OCI-LY1 (cell line): ENCODE data around the gene CACNA1D.

ENCODE experiments used
- H2AFZ ChIP-seq: fragments of 200-600 bp; sonication (generic), shearing (Covaris generic); 2 replicates; pipeline ENCODE4 v1.6.0; 2014; ENCODE audit warnings: antibody characterized with exemption, mild to moderate bottlenecking, low read length
- H3F3A ChIP-seq: fragments of 200-600 bp; sonication (generic), shearing (Covaris generic); 2 replicates; pipeline ENCODE4 v1.6.0; 2014; ENCODE audit warnings: mild to moderate bottlenecking, antibody characterized with exemption, low read length, moderate library complexity; ENCODE audit not compliant: insufficient read depth
- H3K27ac ChIP-seq: fragments of 200-600 bp; sonication (generic); 2 replicates; pipeline ENCODE4 v1.5.1; 2014; ENCODE audit warnings: low read length, mixed run types, mild to moderate bottlenecking, low read depth; ENCODE audit not compliant: poor library complexity, severe bottlenecking
- H3K27me3 ChIP-seq: fragments of 200-600 bp; sonication (generic); 2 replicates; pipeline ENCODE4 v1.6.0; 2014; ENCODE audit warnings: antibody characterized with exemption, mild to moderate bottlenecking, low read length, moderate library complexity; ENCODE audit not compliant: insufficient read depth
- H3K36me3 ChIP-seq: fragments of 200-600 bp; sonication (generic); 2 replicates; pipeline ENCODE4 v1.6.1; 2014; ENCODE audit warnings: mild to moderate bottlenecking, antibody characterized with exemption, low read length, moderate library complexity, mixed read lengths; ENCODE audit not compliant: insufficient read depth
- H3K4me1 ChIP-seq: fragments of 200-600 bp; sonication (generic); 2 replicates; pipeline ENCODE4 v1.5.1; 2014; ENCODE audit warnings: mild to moderate bottlenecking, low read length, moderate library complexity; ENCODE audit not compliant: insufficient read depth, severe bottlenecking
- H3K4me2 ChIP-seq: fragments of 200-600 bp; sonication (generic), shearing (Covaris generic); 2 replicates; pipeline ENCODE4 v1.6.1; 2014; ENCODE audit warnings: low read length
- H3K4me3 ChIP-seq: fragments of 200-600 bp; sonication (generic); 2 replicates; pipeline ENCODE4 v1.5.1; 2014; ENCODE audit warnings: low read length, low read depth, mild to moderate bottlenecking, mixed read lengths; ENCODE audit not compliant: poor library complexity, severe bottlenecking
- H3K79me2 ChIP-seq: fragments of 200-600 bp; shearing (Covaris generic); 2 replicates; pipeline ENCODE4 v1.6.1; 2016; ENCODE audit warnings: mixed run types, low read length, mixed read lengths; ENCODE audit not compliant: insufficient read depth
- H3K9ac ChIP-seq: fragments of 200-600 bp; sonication (generic), shearing (Covaris generic); 2 replicates; pipeline ENCODE4 v1.6.1; 2014; ENCODE audit warnings: mild to moderate bottlenecking, low read length, mixed read lengths
- H3K9me2 ChIP-seq: fragments of 200-600 bp; sonication (generic), shearing (Covaris generic); 2 replicates; pipeline ENCODE4 v1.6.1; 2014; ENCODE audit warnings: low read depth, mild to moderate bottlenecking, low read length, mixed read lengths
- H3K9me3 ChIP-seq: fragments of 200-600 bp; shearing (Covaris generic); 2 replicates; pipeline ENCODE4 v1.6.1; 2014; ENCODE audit warnings: low read length, mixed read lengths
- H4K20me1 ChIP-seq: fragments of 200-600 bp; sonication (generic), shearing (Covaris generic); 2 replicates; pipeline ENCODE4 v1.6.0; 2016; ENCODE audit warnings: mild to moderate bottlenecking, low read length; ENCODE audit not compliant: insufficient read depth
- CTCF ChIP-seq: fragments of 200-600 bp; sonication (generic), shearing (Covaris generic); IDR thresholded peaks from 2 replicates; pipeline ENCODE4 v1.5.1; 2017; ENCODE audit warnings: mild to moderate bottlenecking, antibody characterized with exemption, low read length, moderate library complexity, mixed read lengths
- EZH2 ChIP-seq: fragments of 200-600 bp; sonication (generic), shearing (Covaris generic); IDR thresholded peaks from 2 replicates; pipeline ENCODE4 v1.8.0; 2017; ENCODE audit warnings: borderline replicate concordance, mixed run types, mild to moderate bottlenecking, antibody characterized with exemption, low read length, moderate library complexity, mixed read lengths

Gene CACNA1D

GRCh38 chr3:53677413-53677812 lies 183.0 kb downstream of the CACNA1D start:
- Histone ChIP-seq H3K4me2 (no peak overlapping the region), H2AFZ (no peak overlapping the region), H3K27me3 (no peaks in the 10 kb centered on the region), H3K9ac (no peak overlapping the region), H3F3A (no peaks in the 10 kb centered on the region), H3K9me3 (no peaks in the 10 kb centered on the region), H3K4me1 (no peaks in the 10 kb centered on the region), H3K36me3 (no peaks in the 10 kb centered on the region), H3K79me2 (no peaks in the 10 kb centered on the region), H3K9me2 (no peaks in the 10 kb centered on the region), H3K27ac (no peak overlapping the region), H4K20me1 (no peaks in the 10 kb centered on the region), H3K4me3 (no peak overlapping the region)
- TF ChIP-seq EZH2 (no peak), CTCF (no peak)

DNA sequence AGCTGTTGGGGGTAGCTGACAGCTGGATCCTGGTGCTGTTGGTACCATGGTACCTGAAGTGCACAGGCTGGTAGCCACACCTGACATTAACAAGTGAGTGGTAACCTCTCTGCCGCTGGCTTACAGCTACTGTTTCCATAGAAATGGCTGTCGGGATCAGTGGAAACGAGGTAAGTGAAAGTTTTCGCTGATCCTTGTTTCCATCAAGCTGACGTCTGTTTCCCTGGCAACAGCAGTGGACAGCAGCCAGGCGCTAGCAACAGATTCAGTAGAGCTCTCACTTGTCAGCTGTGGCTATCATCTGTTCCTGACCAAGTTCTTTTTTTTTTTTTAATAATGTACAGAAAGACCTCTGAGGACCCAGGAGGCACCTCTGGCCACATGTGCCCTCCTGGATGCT lies 185.6 kb downstream of the CACNA1D start:
- no peaks in the 10 kb centered on the region for H3K27me3 ChIP-seq
- no peaks in the 10 kb centered on the region for H3K79me2 ChIP-seq
- no peak overlapping the region for H3K4me2 ChIP-seq
- no peak overlapping the region for H3K4me3 ChIP-seq
- H3K4me1 ChIP-seq = no peaks in the 10 kb centered on the region
- H3K36me3 ChIP-seq = no peaks in the 10 kb centered on the region
- H3K9me2 ChIP-seq = no peaks in the 10 kb centered on the region
- H3K9ac ChIP-seq = no peak overlapping the region
- H4K20me1 ChIP-seq = no peaks in the 10 kb centered on the region
- no peak overlapping the region for H3K27ac ChIP-seq
- H2AFZ ChIP-seq = no peak overlapping the region
- H3K9me3 ChIP-seq = no peaks in the 10 kb centered on the region
- TF ChIP-seq EZH2 = no peak
- TF ChIP-seq CTCF = no peak
- no peaks in the 10 kb centered on the region for H3F3A ChIP-seq

DNA sequence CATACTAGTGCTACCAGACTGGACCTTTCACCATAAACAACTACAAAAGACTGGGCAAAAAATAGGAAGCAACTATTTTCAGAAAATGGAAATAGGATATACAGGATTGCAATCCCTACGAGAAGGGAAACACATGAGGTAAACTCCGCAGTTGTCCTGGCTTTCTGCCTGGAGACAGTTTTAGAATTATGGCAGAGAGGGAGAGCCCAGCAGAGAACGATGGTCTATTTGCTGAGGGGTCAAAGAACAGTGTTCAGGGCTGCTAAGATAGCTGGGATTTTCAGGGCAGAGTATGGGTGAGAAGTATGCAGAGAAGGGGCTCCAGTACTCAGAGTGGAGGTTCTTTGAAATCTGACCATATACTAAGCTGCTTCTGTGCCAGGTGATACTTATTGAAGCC lies 188.4 kb downstream of the CACNA1D start:
- Histone ChIP-seq H4K20me1 (no peaks in the 10 kb centered on the region), H2AFZ (no peak overlapping the region)
- TF ChIP-seq EZH2 = no peak
- TF ChIP-seq CTCF = no peak

More for the DNA sequence above, 188.4 kb downstream of the CACNA1D start:
- Histone ChIP-seq H3K9me2 (no peaks in the 10 kb centered on the region), H3K4me2 (no peak overlapping the region), H3K36me3 (no peaks in the 10 kb centered on the region), H3K4me3 (no peak overlapping the region), H3K9ac (no peak overlapping the region), H3K9me3 (no peaks in the 10 kb centered on the region), H3K27me3 (no peaks in the 10 kb centered on the region), H3K4me1 (no peaks in the 10 kb centered on the region), H3K27ac (no peak overlapping the region), H3K79me2 (no peaks in the 10 kb centered on the region), H3F3A (no peaks in the 10 kb centered on the region)
